ENCODE measurements around the gene HBQ1.
"Not testable (repeated sequence)": the region's sequence is repeated elsewhere in the genome, so short reads cannot be mapped to it uniquely, and the experiment has no call there.

Gene HBQ1

GRCh38 chr16:160691-161190 is 19.5 kb upstream of the HBQ1 start:
- no peak for DNase-seq (ENCODE audit: low read depth in 2 of 2)

- DNase-seq (ENCODE audit: low read depth in 2 of 2) = no peak
Measured at GRCh38 chr16:162271-162991, 17.8 kb upstream of the HBQ1 start.

GRCh38 chr16:163139-163538 is 17.1 kb upstream of the HBQ1 start:
- DNase-seq (ENCODE audit: low read depth in 2 of 2) = not testable (repeated sequence)

- not testable (repeated sequence) for DNase-seq (ENCODE audit: low read depth in 2 of 2)
Measured at GRCh38 chr16:163696-164095, 16.6 kb upstream of the HBQ1 start.

GRCh38 chr16:164134-164823 is 16.0 kb upstream of the HBQ1 start:
- not testable (repeated sequence) for DNase-seq (ENCODE audit: low read depth in 2 of 2)

GRCh38 chr16:164827-165538 is 15.3 kb upstream of the HBQ1 start:
- no peak for DNase-seq (ENCODE audit: low read depth in 2 of 2)

- no peak for DNase-seq (ENCODE audit: low read depth in 2 of 2)
Measured at GRCh38 chr16:165539-166374, 14.5 kb upstream of the HBQ1 start, which contains the start of gene HBM. HBM (plus strand) TSS chr16:165978; CDS start chr16:165998, 20 bp downstream.

- DNase-seq (ENCODE audit: low read depth in 2 of 2) = no peak
Measured at GRCh38 chr16:166375-167121, 13.7 kb upstream of the HBQ1 start.

- DNase-seq (ENCODE audit: low read depth in 2 of 2) = no peak
Measured at GRCh38 chr16:167122-167690, 13.1 kb upstream of the HBQ1 start.

GRCh38 chr16:168424-168823 is 11.8 kb upstream of the HBQ1 start:
- no peak for DNase-seq (ENCODE audit: low read depth in 2 of 2)

- no peak for DNase-seq (ENCODE audit: low read depth in 2 of 2)
Measured at GRCh38 chr16:169014-169413, 11.2 kb upstream of the HBQ1 start.

GRCh38 chr16:170088-170507 is 10.2 kb upstream of the HBQ1 start:
- DNase-seq (ENCODE audit: low read depth in 2 of 2) = not testable (repeated sequence)

GRCh38 chr16:170788-171187 is 9.5 kb upstream of the HBQ1 start:
- DNase-seq (ENCODE audit: low read depth in 2 of 2) = no peak

GRCh38 chr16:172374-172941 is 7.8 kb upstream of the HBQ1 start, which contains the start of gene HBA2:
HBA2 (plus strand) TSS chr16:172876; CDS start chr16:172913, 37 bp downstream.
- not testable (repeated sequence) for DNase-seq (ENCODE audit: low read depth in 2 of 2)

- not testable (repeated sequence) for DNase-seq (ENCODE audit: low read depth in 2 of 2)
Measured at GRCh38 chr16:173211-173854, 6.9 kb upstream of the HBQ1 start.

GRCh38 chr16:173928-174769 is 6.1 kb upstream of the HBQ1 start:
- DNase-seq (ENCODE audit: low read depth in 2 of 2) = not testable (repeated sequence)

GRCh38 chr16:175011-175949 is 5.0 kb upstream of the HBQ1 start:
- DNase-seq (ENCODE audit: low read depth in 2 of 2) = no peak

Measured in stimulated activated CD8-positive, alpha-beta memory T cell treated with anti-CD3 and anti-CD28 coated beads, Interleukin-15, amount 100 ng/mL, for 48 hours (primary cell).